ENCODE measurements around the gene EGFL7. TPM values are rescaled to one million over a fixed set of nuclear protein-coding genes. Genes with fewer than 3 reads are reported as not detected.

The EGFL7 gene
- total RNA-seq, 2 donors from 2014 or later: 14.3 to 17.2 TPM

DNA sequence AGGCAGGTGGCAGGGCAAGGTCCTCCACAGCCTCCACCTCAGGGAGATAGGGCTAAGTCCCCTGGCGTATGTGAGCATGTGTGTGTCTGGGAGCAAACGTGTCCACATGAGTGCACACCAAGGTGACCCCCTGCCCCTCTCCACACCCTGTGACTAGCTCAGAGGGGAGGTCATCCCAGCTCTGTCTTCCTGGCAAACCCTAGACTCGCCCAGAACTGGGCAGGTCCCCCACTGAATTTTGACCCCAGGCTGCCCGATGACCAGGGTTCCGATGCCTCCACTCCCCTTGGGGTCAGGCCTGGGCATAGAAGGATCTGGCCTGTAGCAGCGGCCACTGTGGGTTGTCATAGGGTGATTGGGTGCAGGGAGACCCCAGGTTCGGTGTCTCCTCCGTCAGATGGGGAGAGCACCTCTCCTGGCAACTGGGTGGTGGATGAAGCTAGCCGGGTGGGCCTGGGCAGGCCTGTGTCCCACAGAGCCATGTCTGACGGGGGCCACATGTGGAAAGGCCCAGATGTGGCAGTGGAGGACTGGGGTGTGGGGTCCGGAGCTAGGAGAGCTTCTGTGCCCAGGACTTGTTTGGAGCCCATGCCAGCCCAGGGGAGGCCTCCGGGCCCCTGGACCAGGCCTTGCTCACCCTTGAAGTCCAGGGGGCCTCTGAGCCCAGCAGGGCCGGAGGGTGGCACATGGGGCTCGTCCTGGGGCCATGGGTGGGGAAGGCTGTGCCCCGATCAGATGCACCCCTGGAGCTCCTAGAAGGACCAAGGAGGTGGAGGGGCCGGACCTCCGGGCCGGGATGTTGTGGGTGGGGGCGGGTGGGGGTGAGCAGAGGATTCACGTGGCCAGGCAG lies 55.9 kb downstream of the EGFL7 start:
- intact Hi-C loops (cut with DNase I, micrococcal nuclease): no loop called here
- DNase-seq: no peak
- peak; percentile 3 for ATAC-seq

- intact Hi-C loops (cut with DNase I, micrococcal nuclease): no loop called here
- ATAC-seq (peak; percentile 36), DNase-seq (peak in 1 of 2 donors; percentile 38)
These were observed 56.6 kb downstream of the EGFL7 start for GRCh38 chr9:136719195-136719880.

- DNase-seq (no peak), ATAC-seq (peak; percentile 2)
- intact Hi-C loops (cut with DNase I, micrococcal nuclease): no loop called here
These were observed 57.7 kb downstream of the EGFL7 start for GRCh38 chr9:136720251-136720897.

DNA sequence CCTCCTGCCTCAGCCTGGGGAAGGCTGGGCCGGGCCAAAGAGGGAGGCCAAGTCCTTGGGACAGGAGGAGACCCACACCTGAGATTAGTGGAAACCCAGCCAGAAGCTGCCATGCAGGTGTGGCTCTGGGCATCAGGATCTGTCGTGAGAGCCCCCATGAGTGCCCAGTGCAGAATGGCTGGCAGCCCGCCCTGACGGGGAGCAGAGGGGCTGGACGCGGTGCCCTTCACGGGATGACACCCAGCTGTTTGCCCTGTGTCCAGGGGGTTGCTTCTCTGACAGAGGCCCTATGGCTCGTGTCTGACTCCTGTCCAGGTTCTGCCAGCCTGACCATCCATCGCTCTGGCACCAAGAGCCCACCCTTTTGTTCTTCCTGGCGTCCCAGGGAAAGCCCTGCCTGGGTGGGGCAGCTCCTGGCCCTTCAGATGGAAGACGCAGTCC lies 58.2 kb downstream of the EGFL7 start:
- peak; percentile 8 for ATAC-seq
- intact Hi-C loops (cut with DNase I, micrococcal nuclease): no loop called here
- no peak for DNase-seq

DNA sequence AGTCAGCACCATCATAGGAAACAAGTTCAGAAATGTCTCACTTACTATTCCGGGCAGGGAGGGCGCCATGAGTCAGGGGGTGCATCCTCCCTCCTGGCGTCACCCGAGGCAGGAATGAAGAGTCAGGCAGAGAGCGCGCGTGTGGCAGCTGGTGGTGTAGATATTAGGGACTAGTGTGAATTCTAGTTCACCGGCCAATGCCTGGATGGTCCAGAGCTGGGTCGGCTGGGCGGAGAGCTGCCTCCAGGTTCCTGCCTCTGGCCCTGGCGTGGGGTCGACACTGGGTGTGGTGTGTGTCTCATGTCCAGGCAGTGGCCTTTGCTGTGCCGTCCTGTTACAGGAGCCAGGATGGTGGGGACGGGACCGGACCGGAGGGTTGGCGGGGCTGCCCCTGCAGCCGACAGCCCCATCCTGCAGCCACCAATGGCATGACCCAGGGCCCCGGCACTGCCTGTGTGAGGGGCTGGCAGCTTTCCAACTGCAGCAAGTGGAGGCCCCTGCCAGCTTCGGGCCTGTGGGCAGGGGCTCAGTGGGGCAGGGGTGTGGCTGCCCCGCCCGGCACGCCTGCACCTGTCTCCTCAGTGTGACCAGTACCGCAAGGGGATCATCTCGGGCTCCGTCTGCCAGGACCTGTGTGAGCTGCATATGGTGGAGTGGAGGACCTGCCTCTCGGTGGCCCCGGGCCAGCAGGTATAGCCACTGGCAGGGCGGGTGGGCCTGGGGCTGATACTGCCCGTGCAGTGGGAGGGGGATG lies 58.8 kb downstream of the EGFL7 start:
- ATAC-seq (peak; percentile 12), DNase-seq (no peak)
- intact Hi-C loops (cut with DNase I, micrococcal nuclease): no loop called here

Small RNA genes lying within 50 kb of the gene (microRNA-seq; reads per million reads assigned to microRNA genes)
- gene MIR126: 42,297 to 60,528 reads per million in 2 donors

Other genes with a start within 250 kb of the EGFL7 start
- 10 to 100 TPM; 10.5 to 11.0 TPM for gene INPP5E, start 223.1 kb upstream of the EGFL7 start, total RNA-seq
- gene SEC16A, start 179.9 kb upstream of the EGFL7 start, total RNA-seq: 10 to 100 TPM; 64.2 to 82.4 TPM
- 10 to 100 TPM; 49.5 to 72.2 TPM for gene NOTCH1, start 116.9 kb upstream of the EGFL7 start, total RNA-seq
- gene AGPAT2, start 24.5 kb downstream of the EGFL7 start, total RNA-seq: 100 to 1,000 TPM; 152 to 211 TPM
- gene DIPK1B, start 49.7 kb downstream of the EGFL7 start, total RNA-seq: 1 to 10 TPM; 1.3 to 2.1 TPM
- gene LCN10, start 80.0 kb downstream of the EGFL7 start, total RNA-seq: 1 to 10 TPM; 1.2 to 2.4 TPM
- gene LCN6, start 85.6 kb downstream of the EGFL7 start, total RNA-seq: 1 to 10 TPM; 1.0 to 3.6 TPM
- under 1 TPM in 1 of 2 donors, not detected in 1; 0.36 TPM for gene LCN8, start 95.3 kb downstream of the EGFL7 start, total RNA-seq
- gene LCN15, start 101.6 kb downstream of the EGFL7 start, total RNA-seq: 10 to 100 TPM in 1 of 2 donors, 1 to 10 TPM in 1; 8.0 to 15.9 TPM
- gene TMEM141, start 128.4 kb downstream of the EGFL7 start, total RNA-seq: 100 to 1,000 TPM; 239 to 377 TPM
- 10 to 100 TPM; 20.6 to 35.1 TPM for gene CCDC183, start 133.4 kb downstream of the EGFL7 start, total RNA-seq
- gene RABL6, start 145.0 kb downstream of the EGFL7 start, total RNA-seq: 100 to 1,000 TPM; 120 to 132 TPM
- gene AJM1, start 179.6 kb downstream of the EGFL7 start, total RNA-seq: 10 to 100 TPM; 10.4 to 11.1 TPM
- 100 to 1,000 TPM; 109 to 154 TPM for gene PHPT1, start 186.5 kb downstream of the EGFL7 start, total RNA-seq
- gene MAMDC4, start 189.4 kb downstream of the EGFL7 start, total RNA-seq: 10 to 100 TPM; 19.1 to 20.1 TPM
- gene EDF1, start 203.4 kb downstream of the EGFL7 start, total RNA-seq: 100 to 1,000 TPM; 434 to 466 TPM
- gene TRAF2, start 223.6 kb downstream of the EGFL7 start, total RNA-seq: 10 to 100 TPM; 23.7 to 25.3 TPM

Measured in left colon (tissue), 2 donors.